B cell (primary cell): Measurements from ENCODE around the gene NOTUM. TPM values are rescaled to one million over a fixed set of nuclear protein-coding genes. Genes with fewer than 3 reads are reported as not detected.

Source experiments
- ATAC-seq: fragments of 200-7000 bp; cut with Tn5 transposase; one replicate; pipeline ENCODE4 v1.10.0; 2021; ENCODE audit warnings: low read depth, mild to moderate bottlenecking, moderate number of reproducible peaks, moderate library complexity
- CTCF ChIA-PET: fragments of 350-600 bp; sonication (Branson Sonifier 250); formaldehyde crosslinking; loops from one replicate; lab custom pipeline; 2021; ENCODE audit warnings: antibody characterized with exemption, inconsistent platforms; lab: Charles Lee
- POLR2A ChIA-PET: fragments of 350-600 bp; sonication (Branson Sonifier 250); formaldehyde crosslinking; loops from one replicate; lab custom pipeline; 2021; ENCODE audit warnings: antibody characterized with exemption; lab: Charles Lee
- DNase-seq: peaks from one replicate; pipeline ENCODE4 v3.0.0; 2013
- H2AFZ ChIP-seq: 2 replicates; pipeline ENCODE4 v1.6.1; 2012; ENCODE audit warnings: mild to moderate bottlenecking, low read depth, low read length; ENCODE audit not compliant: insufficient read depth, poor library complexity, severe bottlenecking
- H3K27ac ChIP-seq, 2 donors: 1 replicate in 1 of 2; 2 replicates in 1 of 2; pipeline ENCODE4 v1.5.1; 2012 to 2013; ENCODE audit warnings: low read length in 2 of 2, mild to moderate bottlenecking in 2 of 2, moderate library complexity in 1 of 2
- H3K27me3 ChIP-seq, 4 experiments: fragments of 200-600 bp in 1 of 4; sonication (generic) in 1 of 4; replicated peaks in 1 of 4; 1 replicate in 2 of 4; 2 replicates in 2 of 4; pipeline versions ENCODE4 v1.6.1 to v1.7.0; 2013 to 2016; ENCODE audit warnings: low read length in 3 of 4, mild to moderate bottlenecking in 2 of 4, mixed read lengths in 1 of 4, moderate library complexity in 1 of 4; ENCODE audit not compliant: insufficient read depth in 4 of 4, control insufficient read depth in 3 of 4; ENCODE audit errors: control extremely low read depth in 1 of 4
- H3K36me3 ChIP-seq, 2 experiments: replicated peaks in 1 of 2; 1 replicate in 1 of 2; 2 replicates in 1 of 2; pipeline versions ENCODE4 v1.6.1 to v1.7.1; 2013; ENCODE audit warnings: low read length in 1 of 2; ENCODE audit not compliant: insufficient read depth in 2 of 2, control insufficient read depth in 1 of 2; ENCODE audit errors: control extremely low read depth in 1 of 2, extremely low read depth in 1 of 2
- H3K4me1 ChIP-seq, 2 donors: fragments of 200-600 bp in 1 of 2; sonication (generic) in 1 of 2; 1 replicate in 1 of 2; 2 replicates in 1 of 2; pipeline versions ENCODE4 v1.5.1 to v1.6.1; 2013 to 2017; ENCODE audit warnings: low read length in 2 of 2; ENCODE audit not compliant: control insufficient read depth in 2 of 2, insufficient read depth in 2 of 2
- H3K4me2 ChIP-seq: replicated peaks from 2 replicates; pipeline ENCODE3; 2012; ENCODE audit warnings: mild to moderate bottlenecking, low read depth, low read length; ENCODE audit not compliant: poor library complexity, severe bottlenecking
- H3K4me3 ChIP-seq, 5 experiments: fragments of 200-600 bp in 1 of 5; sonication (generic) in 1 of 5; 1 replicate in 3 of 5; 2 replicates in 2 of 5; pipeline versions ENCODE4 v1.5.1 to v1.7.0; 2011 to 2016; ENCODE audit warnings: low read length in 4 of 5, mild to moderate bottlenecking in 4 of 5, low read depth in 2 of 5, control low read depth in 1 of 5, moderate library complexity in 1 of 5; ENCODE audit not compliant: insufficient read depth in 1 of 5; ENCODE audit errors: control extremely low read depth in 1 of 5, extremely low read depth in 1 of 5
- H3K79me2 ChIP-seq: fragments of 200-600 bp; sonication (generic); one replicate; pipeline ENCODE4 v1.6.0; 2016; ENCODE audit warnings: low read length; ENCODE audit not compliant: control insufficient read depth, insufficient read depth
- H3K9ac ChIP-seq: fragments of 200-600 bp; sonication (generic); 2 replicates; pipeline ENCODE4 v1.6.1; 2017; ENCODE audit warnings: mild to moderate bottlenecking, low read length, moderate library complexity
- H3K9me3 ChIP-seq, 3 donors: one replicate each; pipeline versions ENCODE4 v1.6.1 to v1.7.1; 2013; ENCODE audit warnings: low read length in 2 of 3; ENCODE audit not compliant: control insufficient read depth in 2 of 3, insufficient read depth in 1 of 3; ENCODE audit errors: control extremely low read depth in 1 of 3
- H4K20me1 ChIP-seq: 2 replicates; pipeline ENCODE4 v1.6.0; 2012; ENCODE audit warnings: mild to moderate bottlenecking, low read length; ENCODE audit not compliant: insufficient read depth, control insufficient read depth, poor library complexity, severe bottlenecking
- H3K27ac Mint-ChIP-seq: one replicate; pipeline ENCODE4 v1.8.0; 2021; ENCODE audit warnings: mixed read lengths
- H3K27me3 Mint-ChIP-seq: one replicate; pipeline ENCODE4 v1.8.0; 2021; ENCODE audit warnings: mixed read lengths
- H3K4me1 Mint-ChIP-seq: one replicate; pipeline ENCODE4 v1.8.0; 2021; ENCODE audit warnings: mixed read lengths
- H3K4me3 Mint-ChIP-seq: one replicate; pipeline ENCODE4 v1.8.0; 2021; ENCODE audit warnings: mixed read lengths
- H3K9me3 Mint-ChIP-seq: one replicate; pipeline ENCODE4 v1.8.0; 2022; ENCODE audit warnings: mixed read lengths; ENCODE audit not compliant: insufficient read depth
- EZH2 ChIP-seq: IDR thresholded peaks from 2 replicates; pipeline ENCODE4 v1.6.1; 2012; ENCODE audit warnings: borderline replicate concordance, low read depth, mild to moderate bottlenecking, moderate library complexity, low read length; ENCODE audit not compliant: insufficient read depth, poor library complexity, severe bottlenecking
- WGBS: methylation state at CpG from one replicate; pipeline ENCODE4 v1.1.5; 2013; ENCODE audit warnings: missing lambda C conversion rate; ENCODE audit not compliant: insufficient coverage; 5-methylcytosine and 5-hydroxymethylcytosine counted together
- intact Hi-C: fragments of 100-400 bp; cut with micrococcal nuclease; formaldehyde crosslinking; loops from one replicate; pipeline ENCODE4 v1.10.0; 2022
- polyA plus RNA-seq: library from polyadenylated mRNA; depleted of rRNA; stranded (reverse); fragments of >200 nt; gene quantifications from 2 replicates; pipeline ENCODE4 v1.2.3, GENCODE V29; 2012
- total RNA-seq, 2 donors: library from RNA; stranded (reverse); fragments of 120-200 nt in 1 of 2; gene quantifications; 1 replicate in 1 of 2; 2 replicates in 1 of 2; pipeline versions ENCODE4 v1.2.3 to v1.2.4, GENCODE V29; 2013 to 2022
- TF ChIP-seq, protein P1 (sequence below): fragments of 200-600 bp; IDR thresholded peaks from one replicate; pipeline ENCODE4 v1.8.0; 2022; ENCODE audit warnings: antibody characterized with exemption, mild to moderate bottlenecking

NOTUM gene
- total and polyA plus RNA-seq, 2 donors (not counting 1 experiment from before 2014, with no cell fraction given): not detected

GRCh38 chr17:81994593-81995462 lies 33.8 kb upstream of the NOTUM start:
- no peaks in the 10 kb centered on the region for H3K27me3 ChIP-seq
- H3K79me2 ChIP-seq: peaks cover 24% of the 10 kb centered on the region
- ChIA-PET POLR2A (interaction anchor here (0.8 kb wide), 1 partner anchor 14 kb away, joined by 3 read pairs; no protein-coding TSS in a partner anchor), CTCF (interaction anchor here (1.4 kb wide), 1 partner anchor 36 kb away, joined by 5 read pairs; no protein-coding TSS in a partner anchor)
- H3K9ac ChIP-seq: no peak overlapping the region
- Mint-ChIP-seq H3K4me1 (peaks cover 3% of the 10 kb centered on the region), H3K27me3 (no peaks in the 10 kb centered on the region), H3K9me3 (no peaks in the 10 kb centered on the region), H3K27ac (no peak overlapping the region), H3K4me3 (no peak overlapping the region)
- peaks cover 0 to 2% of the 10 kb centered on the region in 2 experiments for H3K36me3 ChIP-seq
- H3K9me3 ChIP-seq: no peaks in the 10 kb centered on the region
- intact Hi-C loops: no loop called here
- WGBS: 97% methylated on average over 34 of the region's 39 CpGs
- H2AFZ ChIP-seq: no peak overlapping the region
- no peaks in the 10 kb centered on the region for H3K4me1 ChIP-seq
- DNase-seq (no peak), ATAC-seq (no peak)
- no peak overlapping the region for H3K27ac ChIP-seq
- no peak overlapping the region for H3K4me3 ChIP-seq
- peaks cover 22% of the 10 kb centered on the region for H4K20me1 ChIP-seq
- H3K4me2 ChIP-seq: no peak overlapping the region
- TF ChIP-seq, protein P1, sequence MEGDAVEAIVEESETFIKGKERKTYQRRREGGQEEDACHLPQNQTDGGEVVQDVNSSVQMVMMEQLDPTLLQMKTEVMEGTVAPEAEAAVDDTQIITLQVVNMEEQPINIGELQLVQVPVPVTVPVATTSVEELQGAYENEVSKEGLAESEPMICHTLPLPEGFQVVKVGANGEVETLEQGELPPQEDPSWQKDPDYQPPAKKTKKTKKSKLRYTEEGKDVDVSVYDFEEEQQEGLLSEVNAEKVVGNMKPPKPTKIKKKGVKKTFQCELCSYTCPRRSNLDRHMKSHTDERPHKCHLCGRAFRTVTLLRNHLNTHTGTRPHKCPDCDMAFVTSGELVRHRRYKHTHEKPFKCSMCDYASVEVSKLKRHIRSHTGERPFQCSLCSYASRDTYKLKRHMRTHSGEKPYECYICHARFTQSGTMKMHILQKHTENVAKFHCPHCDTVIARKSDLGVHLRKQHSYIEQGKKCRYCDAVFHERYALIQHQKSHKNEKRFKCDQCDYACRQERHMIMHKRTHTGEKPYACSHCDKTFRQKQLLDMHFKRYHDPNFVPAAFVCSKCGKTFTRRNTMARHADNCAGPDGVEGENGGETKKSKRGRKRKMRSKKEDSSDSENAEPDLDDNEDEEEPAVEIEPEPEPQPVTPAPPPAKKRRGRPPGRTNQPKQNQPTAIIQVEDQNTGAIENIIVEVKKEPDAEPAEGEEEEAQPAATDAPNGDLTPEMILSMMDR: no peak
- TF ChIP-seq EZH2: no peak
